GM12878 (cell line): ENCODE measurements around the gene SNAPC4. TPM values are rescaled to one million over a fixed set of nuclear protein-coding genes. Genes with fewer than 3 reads are reported as not detected.

Source experiments
- ATAC-seq: fragments of 200-7000 bp; cut with Tn5 transposase; 3 replicates; pipeline ENCODE4 v1.9.1; 2020; ENCODE audit warnings: mild to moderate bottlenecking, moderate library complexity
- BruUV-seq: library from RNA; stranded (reverse); fragments of 400-500 nt; replicated peaks from 2 replicates; lab custom pipeline; 2021; lab: Mats Ljungman, UMichigan
- CTCF ChIA-PET: fragments of 300-600 bp; sonication (Branson Sonifier 250); formaldehyde crosslinking; extraction: SDS; loops from one replicate; lab custom pipeline; 2021; ENCODE audit warnings: inconsistent platforms; lab: Yijun Ruan, JAX
- POLR2A ChIA-PET: fragments of 350-600 bp; formaldehyde crosslinking; extraction: SDS; loops from one replicate; lab custom pipeline; 2021; ENCODE audit warnings: inconsistent platforms; lab: Charles Lee
- RAD21 ChIA-PET: fragments of 300-600 bp; sonication (Branson Sonifier 250); formaldehyde crosslinking; loops from one replicate; lab custom pipeline; 2023; ENCODE audit warnings: antibody characterized with exemption; ENCODE audit not compliant: unreplicated experiment; lab: Charles Lee
- SMC1A ChIA-PET: fragments of 300-600 bp; sonication (Branson Sonifier 250); formaldehyde crosslinking; loops from one replicate; lab custom pipeline; 2023; ENCODE audit not compliant: unreplicated experiment, uncharacterized antibody; lab: Charles Lee
- DNase-seq: peaks from one replicate; pipeline ENCODE4 v3.0.0-alpha.2; 2011; ENCODE audit warnings: low read depth, low spot score
- FAIRE-seq: peaks from 3 replicates; lab custom pipeline; 2011; peaks lifted over from hg19 to GRCh38; lab: Jason Lieb, UNC
- H2AFZ ChIP-seq: 2 replicates; pipeline ENCODE4 v1.6.0; 2011; ENCODE audit warnings: low read depth, low read length, control low read depth; ENCODE audit not compliant: control insufficient read depth
- H3K27ac ChIP-seq: 2 replicates; pipeline ENCODE4 v1.5.1; 2011; ENCODE audit warnings: control low read depth; ENCODE audit not compliant: control insufficient read depth, insufficient read depth
- H3K27me3 ChIP-seq, 2 experiments: replicated peaks in 1 of 2; 2 replicates each; pipeline versions ENCODE4 v1.6.0 to v1.6.1; 2011; ENCODE audit warnings: low read length in 1 of 2; ENCODE audit not compliant: control insufficient read depth in 2 of 2, insufficient read depth in 2 of 2
- H3K36me3 ChIP-seq, 2 experiments: 2 replicates each; pipeline ENCODE4 v1.5.1; 2011; ENCODE audit warnings: low read length in 1 of 2; ENCODE audit not compliant: control insufficient read depth in 2 of 2, insufficient read depth in 2 of 2
- H3K4me1 ChIP-seq: 2 replicates; pipeline ENCODE4 v1.6.1; 2011; ENCODE audit warnings: mild to moderate bottlenecking, low read length, moderate library complexity, mixed read lengths; ENCODE audit not compliant: control insufficient read depth, insufficient read depth
- H3K4me2 ChIP-seq: 2 replicates; pipeline ENCODE4 v1.6.0; 2011; ENCODE audit warnings: control low read depth; ENCODE audit not compliant: control insufficient read depth, insufficient read depth
- H3K4me3 ChIP-seq: fragments of 200-600 bp; sonication (generic); 2 replicates; pipeline ENCODE4 v1.5.1; 2016
- H3K79me2 ChIP-seq: 2 replicates; pipeline ENCODE4 v1.6.0; 2011; ENCODE audit warnings: low read length; ENCODE audit not compliant: control insufficient read depth, insufficient read depth
- H3K9ac ChIP-seq: 2 replicates; pipeline ENCODE4 v1.8.0; 2011; ENCODE audit warnings: low read length, control low read depth, mixed read lengths; ENCODE audit not compliant: control insufficient read depth, insufficient read depth
- H3K9me3 ChIP-seq: replicated peaks from 3 replicates; pipeline ENCODE4 v1.5.1; 2011; ENCODE audit warnings: mild to moderate bottlenecking, low read length; ENCODE audit not compliant: control insufficient read depth, insufficient read depth
- H4K20me1 ChIP-seq: 2 replicates; pipeline ENCODE4 v1.6.0; 2011; ENCODE audit not compliant: control insufficient read depth, insufficient read depth
- ASH2L ChIP-seq: fragments of 300-600, 200-600 bp; sonication (generic); IDR thresholded peaks from 2 replicates; pipeline ENCODE4 v1.6.1; 2017; ENCODE audit warnings: low read depth, mild to moderate bottlenecking, borderline replicate concordance
- CBX3 ChIP-seq: fragments of 200-600 bp; sonication (generic); IDR thresholded peaks from 2 replicates; pipeline ENCODE4 v1.6.1; 2016; ENCODE audit warnings: low read depth, borderline replicate concordance
- CEBPB ChIP-seq, 2 experiments: fragments of 150-350 bp in 1 of 2; IDR thresholded peaks; 2 replicates each; pipeline ENCODE4 v1.6.1; 2012 to 2014; ENCODE audit warnings: low read depth in 2 of 2, low read length in 2 of 2, borderline replicate concordance in 1 of 2, inconsistent platforms in 1 of 2
- CTCF ChIP-seq, 3 experiments: IDR thresholded peaks in 2 of 3; conservative IDR thresholded peaks in 1 of 3; 2 replicates each; pipeline ENCODE4 v1.5.1; 2011; ENCODE audit warnings: low read depth in 3 of 3, low read length in 3 of 3, mild to moderate bottlenecking in 3 of 3, control low read depth in 2 of 3, moderate library complexity in 2 of 3, inconsistent platforms in 1 of 3, mixed read lengths in 1 of 3; ENCODE audit not compliant: control insufficient read depth in 2 of 3, insufficient read depth in 1 of 3; ENCODE audit errors: extremely low read depth in 1 of 3
- EGR1 ChIP-seq, 2 experiments: IDR thresholded peaks; 1 replicate in 1 of 2; 2 replicates in 1 of 2; pipeline ENCODE4 v1.6.1; 2011 to 2012; ENCODE audit warnings: low read depth in 2 of 2, low read length in 2 of 2, borderline replicate concordance in 1 of 2, mild to moderate bottlenecking in 1 of 2, moderate library complexity in 1 of 2
- EZH2 ChIP-seq: IDR thresholded peaks from 2 replicates; pipeline ENCODE4 v1.6.1; 2012; ENCODE audit warnings: low read depth, mild to moderate bottlenecking, control low read depth, inconsistent platforms, low read length, borderline replicate concordance; ENCODE audit not compliant: control insufficient read depth
- IKZF1 ChIP-seq: fragments of 450-650 bp; conservative IDR thresholded peaks from 2 replicates; pipeline ENCODE4 v1.6.1; 2017; ENCODE audit warnings: antibody characterized with exemption, mild to moderate bottlenecking
- MXI1 ChIP-seq: fragments of 150-350 bp; IDR thresholded peaks from 2 replicates; pipeline ENCODE4 v1.6.1; 2011; ENCODE audit warnings: low read depth, mild to moderate bottlenecking, inconsistent platforms, low read length, improper control_type of control experiment
- PAX5 ChIP-seq: IDR thresholded peaks from 2 replicates; pipeline ENCODE4 v1.6.1; 2011; ENCODE audit warnings: low read depth, low read length, borderline replicate concordance
- POLR2A ChIP-seq: IDR thresholded peaks from 2 replicates; pipeline ENCODE4 v1.6.1; 2011; ENCODE audit warnings: low read depth, mild to moderate bottlenecking, low read length
- POLR2AphosphoS5 ChIP-seq: IDR thresholded peaks from 2 replicates; pipeline ENCODE4 v1.6.1; 2011; ENCODE audit warnings: mild to moderate bottlenecking, low read length, inconsistent platforms
- RAD21 ChIP-seq: IDR thresholded peaks from 2 replicates; pipeline ENCODE4 v1.6.1; 2011; ENCODE audit warnings: mild to moderate bottlenecking, low read depth, low read length, moderate library complexity; ENCODE audit not compliant: insufficient read depth
- RUNX3 ChIP-seq: IDR thresholded peaks from 2 replicates; pipeline ENCODE4 v1.6.1; 2012; ENCODE audit warnings: low read length, inconsistent platforms
- SREBF1 ChIP-seq: IDR thresholded peaks from 2 replicates; pipeline ENCODE4 v1.6.1; 2012; ENCODE audit warnings: mild to moderate bottlenecking, low read length
- ZBED1 ChIP-seq: IDR thresholded peaks from 2 replicates; pipeline ENCODE4 v1.6.1; 2016; ENCODE audit warnings: borderline replicate concordance
- ZNF274 ChIP-seq: IDR thresholded peaks from one replicate; pipeline ENCODE4 v1.8.0; 2011; ENCODE audit not compliant: insufficient read length, insufficient read depth
- ZNF687 ChIP-seq: fragments of 450-650 bp; IDR thresholded peaks from 2 replicates; pipeline ENCODE4 v1.6.1; 2017; ENCODE audit warnings: mild to moderate bottlenecking, moderate library complexity
- ZZZ3 ChIP-seq: IDR thresholded peaks from 2 replicates; pipeline ENCODE4 v1.6.1; 2011; ENCODE audit warnings: low read depth; ENCODE audit not compliant: control insufficient read depth, insufficient read length
- WGBS: methylation state at CpG from one replicate; pipeline ENCODE4 v1.1.6; 2016; ENCODE audit warnings: low lambda C conversion rate; ENCODE audit not compliant: insufficient replicate concordance, insufficient coverage; ENCODE audit errors: missing lambda C conversion rate; 5-methylcytosine and 5-hydroxymethylcytosine counted together
- in situ Hi-C: fragments of 300-500 bp; cut with MboI; formaldehyde crosslinking; loops from 9 replicates; pipeline ENCODE4 v1.14.3; 2018; ENCODE audit warnings: mixed read lengths
- intact Hi-C: fragments of 100-400 bp; cut with micrococcal nuclease; formaldehyde crosslinking; loops from one replicate; pipeline ENCODE4 v1.14.2; 2022; ENCODE audit not compliant: unreplicated experiment
- polyA plus RNA-seq, 11 experiments: library from polyadenylated mRNA; depleted of rRNA in 4 of 11; unstranded in 6 of 11; stranded (reverse) in 5 of 11; fragments of >200 nt; fragmentation: Nextera tagmentation in 4 of 11; fragmentation: Illumina TruSeq in 1 of 11; extraction: Ambion mirVana in 4 of 11; extraction: Trizol in 1 of 11; gene quantifications; 1 replicate in 1 of 11; 2 replicates in 10 of 11; pipeline versions ENCODE4 v1.2.1 to v1.2.3, GENCODE V29; 2011 to 2016; ENCODE audit warnings: inconsistent platforms in 2 of 11, missing spikeins in 2 of 11, low read depth in 1 of 11
- total RNA-seq, 4 experiments: library from RNA; depleted of rRNA in 3 of 4; stranded (reverse); fragments of >200 nt in 3 of 4; fragmentation: Illumina TruSeq in 1 of 4; extraction: Trizol in 1 of 4; gene quantifications; 2 replicates each; pipeline versions ENCODE4 v1.2.1 to v1.2.3, GENCODE V29; 2013 to 2021

SNAPC4 gene
- total and polyA plus RNA-seq, 10 of the 15 experiments (the other 5 are each of a cell fraction or from before 2014, with no cell fraction given): 0.42 to 19.8 (median 7.0) TPM

- ChIA-PET SMC1A (no interaction called here), RAD21 (interaction anchor here (1.6 kb wide), 1 partner anchor 10 kb away, joined by 6 read pairs; the partner anchor contains the start of gene DNLZ), CTCF (interaction anchor here (1.5 to 1.9 kb wide), 2 partner anchors 10 to 27 kb away, joined by 5 to 7 read pairs; partner anchors contain the start of genes DNLZ and SNAPC4), POLR2A (interaction anchor here (0.8 to 2.0 kb wide), 2 partner anchors 31 to 37 kb away, joined by 3 to 5 read pairs; partner anchors contain the start of genes ENTR1 and PMPCA)
- ATAC-seq (peak; percentile 61), DNase-seq (no peak), FAIRE-seq (no peak)
- H3K4me2 ChIP-seq: peak overlapping the region; percentile 36
- H3K79me2 ChIP-seq: no peaks in the 10 kb centered on the region
- H3K9ac ChIP-seq: peak overlapping the region; percentile 64
- intact Hi-C loops: no loop called here
- WGBS: 7% methylated on average over 21 of the region's 21 CpGs
- H3K27ac ChIP-seq: peak overlapping the region; percentile 52; the same call in 1 of the 2 replicates
- H4K20me1 ChIP-seq: no peaks in the 10 kb centered on the region
- no peaks in the 10 kb centered on the region for H3K9me3 ChIP-seq
- peak overlapping the region; percentile 60 for H3K4me3 ChIP-seq
- H3K4me1 ChIP-seq: 0 out of 2 replicates have a peak, but pooled peaks cover 4% of the 10 kb centered on the region
- in situ Hi-C loops: no loop called here
- BruUV-seq: TSS peak; percentile 71
- peaks cover 0 to 1% of the 10 kb centered on the region in 2 experiments; a peak in 3 of 4 replicates for H3K36me3 ChIP-seq
- H2AFZ ChIP-seq: no peak overlapping the region
- H3K27me3 ChIP-seq: no peaks in the 10 kb centered on the region
- no peak for TF ChIP-seq EZH2
- 0 out of 2 replicates have a peak, but pooled peaks have one; percentile 8 for TF ChIP-seq RUNX3
- 0 out of 2 replicates have a peak, but pooled peaks have one; percentile 19 for TF ChIP-seq IKZF1
- TF ChIP-seq EGR1 (IDR thresholded peaks at IDR 0.05; ENCODE audit: borderline replicate concordance in 1 of 2, low read depth in 2 of 2, low read length in 2 of 2): no peak
- no peak for TF ChIP-seq ZNF274
- TF ChIP-seq ASH2L: no peak
- no peak for TF ChIP-seq CBX3
- peak in 1 of 3 experiments; percentile 10; a peak in 1 of 6 replicates for TF ChIP-seq CTCF (IDR thresholded peaks at IDR 0.05 in 2 of 3, conservative IDR thresholded peaks at IDR 0.05 in 1 of 3; ENCODE audit: control insufficient read depth in 2 of 3, extremely low read depth in 1 of 3, insufficient read depth in 1 of 3, low read depth in 3 of 3, low read length in 3 of 3)
- TF ChIP-seq POLR2AphosphoS5: 0 out of 2 replicates have a peak, but pooled peaks have one; percentile 31
- no peak for TF ChIP-seq SREBF1
- TF ChIP-seq RAD21: no peak
- TF ChIP-seq POLR2A: peak; percentile 6; the same call in 1 of the 2 replicates
- TF ChIP-seq PAX5: no peak
- no peak for TF ChIP-seq ZZZ3
- TF ChIP-seq CEBPB (IDR thresholded peaks at IDR 0.05; ENCODE audit: borderline replicate concordance in 1 of 2, low read depth in 2 of 2, low read length in 2 of 2): peak in 1 of 2 experiments; percentile 47; a peak in 1 of 4 replicates
- peak; percentile 60 for TF ChIP-seq MXI1
- no peak for TF ChIP-seq ZNF687
- TF ChIP-seq ZBED1: no peak
Observed at GRCh38 chr9:136372561-136373299, 27.2 kb downstream of the SNAPC4 start.
